Tibial nerve (tissue), 4 donors: Measurements from ENCODE around the gene RIPK1. TPM values are rescaled to one million over a fixed set of nuclear protein-coding genes. Genes with fewer than 3 reads are reported as not detected.
A peak's percentile ranks its signal among the peaks of the same experiment; 100 is the strongest.

Experiments
- DNase-seq, 2 donors: peaks; one replicate each; pipeline ENCODE4 v3.0.0-alpha.2; 2019; ENCODE audit warnings: low spot score in 2 of 2
- H3K27ac ChIP-seq, 4 donors: fragments of 200-600 bp; sonication (generic) in 3 of 4; one replicate each; pipeline ENCODE4 v1.5.1; 2017 to 2019; ENCODE audit warnings: mild to moderate bottlenecking in 1 of 4
- H3K27me3 ChIP-seq, 2 donors: fragments of 200-600 bp; sonication (generic) in 1 of 2; one replicate each; pipeline versions ENCODE4 v1.5.1 to v1.6.0; 2017 to 2019
- H3K36me3 ChIP-seq, 3 donors: fragments of 200-600 bp; sonication (generic); one replicate each; pipeline ENCODE4 v1.5.1; 2018 to 2019
- H3K4me1 ChIP-seq, 4 donors: fragments of 200-600 bp; sonication (generic) in 3 of 4; one replicate each; pipeline ENCODE4 v1.5.1; 2017 to 2019
- H3K4me3 ChIP-seq, 4 donors: fragments of 200-600 bp; sonication (generic) in 3 of 4; one replicate each; pipeline ENCODE4 v1.5.1; 2017 to 2019; ENCODE audit warnings: mild to moderate bottlenecking in 1 of 4, moderate library complexity in 1 of 4
- H3K9me3 ChIP-seq, 4 donors: fragments of 200-600 bp; sonication (generic) in 3 of 4; one replicate each; pipeline ENCODE4 v1.5.1; 2017 to 2019
- CTCF ChIP-seq, 5 experiments: fragments of 200-600 bp in 3 of 5; fragments of 450-650 bp in 2 of 5; sonication (generic) in 3 of 5; IDR thresholded peaks; one replicate each; pipeline ENCODE4 v1.5.1; 2016 to 2019; ENCODE audit warnings: antibody characterized with exemption in 5 of 5, mild to moderate bottlenecking in 3 of 5, moderate library complexity in 2 of 5
- EP300 ChIP-seq, 2 donors: sonication (generic); formaldehyde crosslinking; IDR thresholded peaks; one replicate each; pipeline ENCODE4 v1.6.1; 2017; ENCODE audit warnings: antibody characterized with exemption in 2 of 2, mild to moderate bottlenecking in 1 of 2
- POLR2A ChIP-seq, 2 donors: fragments of 450-650 bp; IDR thresholded peaks; one replicate each; pipeline ENCODE4 v1.6.1; 2017; ENCODE audit warnings: antibody characterized with exemption in 2 of 2, mild to moderate bottlenecking in 2 of 2, moderate library complexity in 2 of 2
- WGBS, 2 donors: methylation state at CpG; one replicate each; pipeline ENCODE4 v1.1.5; 2018; 5-methylcytosine and 5-hydroxymethylcytosine counted together
- total RNA-seq, 4 donors: library from RNA; depleted of rRNA; stranded (reverse); fragments of >200 nt; gene quantifications; one replicate each; pipeline ENCODE4 v1.1.0, GENCODE V29; 2016

Gene RIPK1
- total RNA-seq, 4 donors from 2014 or later = 20.1 to 22.6 (median 21.2) TPM

DNA sequence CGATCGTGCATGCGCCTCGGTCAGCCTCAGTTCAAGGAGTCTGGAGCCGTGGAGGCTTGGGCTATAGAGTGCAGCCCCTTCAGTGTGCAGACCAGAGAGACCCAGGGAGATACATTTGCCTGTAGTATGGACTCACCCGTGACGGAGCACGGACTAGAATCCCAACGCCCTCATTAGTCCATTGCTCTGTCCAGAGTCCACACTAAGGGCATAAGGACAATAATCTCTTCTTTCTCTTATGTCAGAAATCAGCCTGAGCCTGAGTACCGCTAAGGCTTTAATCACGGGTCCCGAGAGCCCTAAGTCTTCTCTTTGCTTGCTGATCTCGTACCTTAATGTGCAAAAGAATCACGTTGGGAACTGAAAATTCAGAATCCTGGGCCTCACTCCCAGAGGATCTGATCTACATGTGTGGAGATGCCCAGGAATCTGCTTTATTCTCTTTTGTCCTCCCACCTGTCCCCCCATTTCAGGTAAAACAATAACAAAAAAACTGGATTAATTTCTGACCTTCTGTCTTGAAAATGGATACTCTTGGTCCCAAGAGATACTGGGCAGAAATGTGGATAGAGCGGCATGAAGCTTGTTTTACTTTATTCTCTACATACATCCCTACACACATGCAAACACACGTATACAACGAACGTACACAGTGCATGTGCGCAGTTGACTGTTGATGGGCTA, 50.9 kb downstream of the RIPK1 start:
- Histone ChIP-seq H3K27ac (peak overlapping the region; percentile 88 to 93 (median 90)), H3K27me3 (no peaks in the 10 kb centered on the region), H3K4me3 (peak overlapping the region; percentile 66 to 98 (median 80)), H3K4me1 (peaks cover 0 to 33% (median 9%) of the 10 kb centered on the region in 4 donors), H3K9me3 (no peaks in the 10 kb centered on the region), H3K36me3 (peaks cover 0 to 14% (median 0%) of the 10 kb centered on the region in 3 donors)
- WGBS, 2 donors = 22 to 28% methylated on average over 15 to 19 of the region's 19 CpGs
- TF ChIP-seq POLR2A (IDR thresholded peaks at IDR 0.05) (no peak), EP300 (IDR thresholded peaks at IDR 0.05) (no peak), CTCF (IDR thresholded peaks at IDR 0.05) (no peak)
- DNase-seq = no peak

DNA sequence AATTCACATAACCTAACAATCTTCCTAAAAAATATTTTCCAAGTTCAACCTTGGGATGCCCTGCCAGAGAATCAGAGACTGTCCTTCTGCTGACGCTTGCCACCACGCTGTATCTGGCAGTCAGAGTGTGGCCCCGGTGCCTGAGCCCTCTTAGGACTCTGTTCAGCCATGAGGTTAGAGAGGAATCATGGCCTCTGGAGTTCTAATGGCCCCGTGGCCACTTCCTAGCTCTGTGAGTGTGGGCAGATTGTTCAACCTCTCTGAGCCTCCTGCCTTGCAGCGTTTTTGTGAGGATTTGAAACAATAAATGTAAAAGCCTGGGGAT, 52.4 kb downstream of the RIPK1 start:
- H3K36me3 ChIP-seq = no peaks in the 10 kb centered on the region
- H3K4me1 ChIP-seq = peaks cover 0 to 33% (median 9%) of the 10 kb centered on the region in 4 donors
- no peaks in the 10 kb centered on the region for H3K27me3 ChIP-seq
- WGBS, 2 donors = 85 to 89% methylated on average over 5 of the region's 5 CpGs
- TF ChIP-seq EP300 (IDR thresholded peaks at IDR 0.05) (no peak), POLR2A (IDR thresholded peaks at IDR 0.05) (no peak), CTCF (IDR thresholded peaks at IDR 0.05) (no peak)
- no peaks in the 10 kb centered on the region for H3K9me3 ChIP-seq
- H3K4me3 ChIP-seq = no peak overlapping the region
- H3K27ac ChIP-seq = no peak overlapping the region
- no peak for DNase-seq

- Histone ChIP-seq H3K9me3 (no peaks in the 10 kb centered on the region), H3K27ac (peak overlapping the region in 1 of 4 donors; percentile 47), H3K4me1 (peaks cover 0 to 24% (median 6%) of the 10 kb centered on the region in 4 donors), H3K27me3 (no peaks in the 10 kb centered on the region), H3K4me3 (no peak overlapping the region), H3K36me3 (no peaks in the 10 kb centered on the region)
- WGBS, 2 donors = 61 to 76% methylated on average over 8 to 9 of the region's 9 CpGs
- no peak for DNase-seq
- no peak for TF ChIP-seq POLR2A (IDR thresholded peaks at IDR 0.05)
Observed at GRCh38 chr6:3122823-3123182, 54.5 kb downstream of the RIPK1 start.

GRCh38 chr6:3124667-3125066, 56.4 kb downstream of the RIPK1 start:
- no peak for TF ChIP-seq POLR2A (IDR thresholded peaks at IDR 0.05)
- no peak for TF ChIP-seq CTCF (IDR thresholded peaks at IDR 0.05)
- TF ChIP-seq EP300 (IDR thresholded peaks at IDR 0.05) = no peak
- no peak for DNase-seq
- Histone ChIP-seq H3K9me3 (no peaks in the 10 kb centered on the region), H3K27ac (no peak overlapping the region), H3K27me3 (no peaks in the 10 kb centered on the region), H3K36me3 (peaks cover 0 to 14% (median 0%) of the 10 kb centered on the region in 3 donors), H3K4me1 (peaks cover 0 to 14% (median under 1%) of the 10 kb centered on the region in 4 donors), H3K4me3 (no peak overlapping the region)
- 87 to 89% methylated on average over 8 of the region's 8 CpGs for WGBS, 2 donors

DNA sequence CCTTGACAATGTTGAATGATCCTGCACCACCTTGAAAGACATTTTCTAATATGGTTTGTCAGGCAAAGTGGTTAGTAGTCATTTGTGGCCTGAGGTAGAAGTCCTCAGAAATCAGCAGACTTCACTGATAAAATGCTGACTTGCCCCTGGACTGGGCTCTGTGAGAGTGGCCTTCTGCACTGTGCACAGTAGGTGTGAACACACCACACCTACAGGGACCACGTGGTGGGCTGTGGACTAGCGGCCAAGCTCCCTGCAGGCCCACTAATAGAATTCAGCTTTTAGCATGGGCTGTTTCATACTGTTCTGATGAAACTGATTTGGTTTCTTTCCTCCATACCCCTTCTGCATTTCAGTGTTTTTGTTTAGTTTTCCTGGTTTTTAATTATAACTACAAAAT, 57.5 kb downstream of the RIPK1 start:
- H3K27ac ChIP-seq = peak overlapping the region in 1 of 4 donors; percentile 12
- peaks cover 0 to 13% (median 0%) of the 10 kb centered on the region in 4 donors for H3K4me1 ChIP-seq
- no peak for DNase-seq
- WGBS, 2 donors = 33 to 38% methylated on average over 2 of the region's 2 CpGs
- peaks cover 0 to 26% (median 0%) of the 10 kb centered on the region in 3 donors for H3K36me3 ChIP-seq
- no peak overlapping the region for H3K4me3 ChIP-seq
- TF ChIP-seq POLR2A (IDR thresholded peaks at IDR 0.05) (no peak), CTCF (IDR thresholded peaks at IDR 0.05) (no peak), EP300 (IDR thresholded peaks at IDR 0.05) (no peak)
- no peaks in the 10 kb centered on the region for H3K9me3 ChIP-seq
- H3K27me3 ChIP-seq = no peaks in the 10 kb centered on the region
